OCI-LY7 (cell line): Measurements from ENCODE around the gene PHACTR3.

Experiments used
- EZH2phosphoT487 ChIP-seq: fragments of 200-600 bp; sonication (generic); IDR thresholded peaks from 2 replicates; pipeline ENCODE4 v1.6.1; 2018; ENCODE audit warnings: low read depth, borderline replicate concordance, mild to moderate bottlenecking, mixed run types, antibody characterized with exemption, low read length, moderate library complexity, mixed read lengths
- TF ChIP-seq, protein P1 (sequence below): fragments of 200-600 bp; sonication (generic); conservative IDR thresholded peaks from 2 replicates; pipeline ENCODE4 v1.5.1; 2014; ENCODE audit warnings: mild to moderate bottlenecking, antibody characterized with exemption, low read length, moderate library complexity, mixed read lengths

GRCh38 chr20:59667131-59667530, 62.8 kb downstream of the PHACTR3 start:
- TF ChIP-seq, protein P1, sequence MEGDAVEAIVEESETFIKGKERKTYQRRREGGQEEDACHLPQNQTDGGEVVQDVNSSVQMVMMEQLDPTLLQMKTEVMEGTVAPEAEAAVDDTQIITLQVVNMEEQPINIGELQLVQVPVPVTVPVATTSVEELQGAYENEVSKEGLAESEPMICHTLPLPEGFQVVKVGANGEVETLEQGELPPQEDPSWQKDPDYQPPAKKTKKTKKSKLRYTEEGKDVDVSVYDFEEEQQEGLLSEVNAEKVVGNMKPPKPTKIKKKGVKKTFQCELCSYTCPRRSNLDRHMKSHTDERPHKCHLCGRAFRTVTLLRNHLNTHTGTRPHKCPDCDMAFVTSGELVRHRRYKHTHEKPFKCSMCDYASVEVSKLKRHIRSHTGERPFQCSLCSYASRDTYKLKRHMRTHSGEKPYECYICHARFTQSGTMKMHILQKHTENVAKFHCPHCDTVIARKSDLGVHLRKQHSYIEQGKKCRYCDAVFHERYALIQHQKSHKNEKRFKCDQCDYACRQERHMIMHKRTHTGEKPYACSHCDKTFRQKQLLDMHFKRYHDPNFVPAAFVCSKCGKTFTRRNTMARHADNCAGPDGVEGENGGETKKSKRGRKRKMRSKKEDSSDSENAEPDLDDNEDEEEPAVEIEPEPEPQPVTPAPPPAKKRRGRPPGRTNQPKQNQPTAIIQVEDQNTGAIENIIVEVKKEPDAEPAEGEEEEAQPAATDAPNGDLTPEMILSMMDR = no peak
- no peak for TF ChIP-seq EZH2phosphoT487
